Dedifferentiated amniotic fluid mesenchymal stem cell (primary cell): ENCODE data around the gene PRICKLE3.
A peak's percentile ranks its signal among the peaks of the same experiment; 100 is the strongest.

ENCODE experiments used
- DNase-seq: peaks from one replicate; pipeline ENCODE4 v3.0.0-alpha.2; 2016; ENCODE audit errors: extremely low spot score

The PRICKLE3 gene

GRCh38 chrX:49208399-49208798 lies 22.2 kb upstream of the PRICKLE3 start:
- no peak for DNase-seq

- DNase-seq, result no peak
These were observed 20.4 kb upstream of the PRICKLE3 start for GRCh38 chrX:49206543-49206942.

GRCh38 chrX:49205443-49205842 lies 19.3 kb upstream of the PRICKLE3 start:
- DNase-seq, result no peak

GRCh38 chrX:49204709-49205108 lies 18.5 kb upstream of the PRICKLE3 start:
- DNase-seq, result no peak

- DNase-seq, result no peak
These were observed 17.8 kb upstream of the PRICKLE3 start for GRCh38 chrX:49204017-49204416.

- no peak for DNase-seq
These were observed 17.4 kb upstream of the PRICKLE3 start for GRCh38 chrX:49203536-49203935.

GRCh38 chrX:49202022-49202421 lies 15.8 kb upstream of the PRICKLE3 start:
- no peak for DNase-seq

- peak; percentile 58 for DNase-seq
These were observed 14.0 kb upstream of the PRICKLE3 start, which contains the start of gene SYP for GRCh38 chrX:49199906-49200771. Gene SYP, minus strand, starts transcription at chrX:49200193. Its CDS starts 7 bp downstream, at chrX:49200186.

- no peak for DNase-seq
These were observed 13.1 kb upstream of the PRICKLE3 start for GRCh38 chrX:49199315-49199595.

- DNase-seq, result no peak
These were observed 12.6 kb upstream of the PRICKLE3 start for GRCh38 chrX:49198540-49199314.

GRCh38 chrX:49197543-49198087 lies 11.4 kb upstream of the PRICKLE3 start:
- no peak for DNase-seq

GRCh38 chrX:49193542-49193964 lies 7.4 kb upstream of the PRICKLE3 start:
- no peak for DNase-seq

GRCh38 chrX:49192722-49193328 lies 6.7 kb upstream of the PRICKLE3 start:
- no peak for DNase-seq

- no peak for DNase-seq
These were observed 5.4 kb upstream of the PRICKLE3 start for GRCh38 chrX:49191574-49192011.

GRCh38 chrX:49190821-49191573 lies 4.8 kb upstream of the PRICKLE3 start:
- peak; percentile 98 for DNase-seq

GRCh38 chrX:49189606-49190005 lies 3.4 kb upstream of the PRICKLE3 start:
- DNase-seq, result no peak

GRCh38 chrX:49188468-49189076 lies 2.4 kb upstream of the PRICKLE3 start:
- no peak for DNase-seq

- DNase-seq, result no peak
These were observed 1.4 kb upstream of the PRICKLE3 start for GRCh38 chrX:49187526-49187925.

- DNase-seq, result no peak
These were observed 838 bp upstream of the PRICKLE3 start for GRCh38 chrX:49187028-49187394.

GRCh38 chrX:49184294-49185281 lies 1.6 kb downstream of the PRICKLE3 start:
- DNase-seq, result peak; percentile 85
